HEK293T (cell line): ENCODE data around the gene PTPRE.

Experiments
- BHLHE40 ChIP-seq: fragments of 450-650 bp; IDR thresholded peaks from 2 replicates; pipeline ENCODE4 v1.6.1; 2016; ENCODE audit warnings: mild to moderate bottlenecking, moderate library complexity, borderline replicate concordance
- FOXA1 ChIP-seq: fragments of 450-650 bp; IDR thresholded peaks from 2 replicates; pipeline ENCODE4 v1.6.1; 2016; ENCODE audit warnings: mild to moderate bottlenecking
- FOXM1 ChIP-seq: fragments of 450-650 bp; IDR thresholded peaks from 2 replicates; pipeline ENCODE4 v1.6.1; 2017; ENCODE audit warnings: mild to moderate bottlenecking, borderline replicate concordance
- LEF1 ChIP-seq: fragments of 450-650 bp; IDR thresholded peaks from 2 replicates; pipeline ENCODE4 v1.6.1; 2017; ENCODE audit warnings: mild to moderate bottlenecking, borderline replicate concordance
- NFRKB ChIP-seq: fragments of 450-650 bp; IDR thresholded peaks from 2 replicates; pipeline ENCODE4 v1.6.1; 2016; ENCODE audit warnings: mild to moderate bottlenecking, moderate library complexity
- SP1 ChIP-seq: fragments of 450-650 bp; IDR thresholded peaks from 2 replicates; pipeline ENCODE4 v1.6.1; 2017
- SUZ12 ChIP-seq: fragments of 450-650 bp; IDR thresholded peaks from 2 replicates; pipeline ENCODE4 v1.6.1; 2016; ENCODE audit warnings: mild to moderate bottlenecking
- TARDBP ChIP-seq: fragments of 450-650 bp; IDR thresholded peaks from 2 replicates; pipeline ENCODE4 v1.6.1; 2016
- ZNF384 ChIP-seq: fragments of 450-650 bp; IDR thresholded peaks from 2 replicates; pipeline ENCODE4 v1.6.1; 2016
- TF ChIP-seq, protein P1 (sequence below): fragments of 450-650 bp; IDR thresholded peaks from 2 replicates; pipeline ENCODE4 v1.6.1; 2016

DNA sequence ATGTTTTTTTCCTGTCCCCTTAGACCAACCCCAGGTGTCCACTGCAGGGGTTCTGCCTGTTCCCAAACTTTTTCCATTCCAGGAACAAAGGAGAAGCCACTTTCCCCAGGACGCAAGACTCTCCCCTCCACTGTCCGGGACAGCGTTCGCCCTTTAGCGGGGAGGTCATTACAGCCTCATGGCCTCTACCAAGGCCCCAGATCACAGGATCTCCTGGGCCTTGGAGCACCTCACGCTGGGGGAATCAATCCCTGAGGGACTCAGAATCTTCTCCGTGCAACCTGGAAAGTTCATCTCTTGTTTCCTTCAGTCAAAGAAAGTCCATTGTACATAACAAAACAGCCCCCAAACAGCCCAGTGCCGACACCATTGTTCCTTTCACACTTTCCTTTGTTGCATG lies 178.1 kb downstream of the PTPRE start:
- TF ChIP-seq SP1 (no peak), BHLHE40 (no peak), SUZ12 (no peak), FOXM1 (no peak), TARDBP (no peak), FOXA1 (no peak), LEF1 (no peak), NFRKB (no peak), ZNF384 (no peak)
- TF ChIP-seq, protein P1, sequence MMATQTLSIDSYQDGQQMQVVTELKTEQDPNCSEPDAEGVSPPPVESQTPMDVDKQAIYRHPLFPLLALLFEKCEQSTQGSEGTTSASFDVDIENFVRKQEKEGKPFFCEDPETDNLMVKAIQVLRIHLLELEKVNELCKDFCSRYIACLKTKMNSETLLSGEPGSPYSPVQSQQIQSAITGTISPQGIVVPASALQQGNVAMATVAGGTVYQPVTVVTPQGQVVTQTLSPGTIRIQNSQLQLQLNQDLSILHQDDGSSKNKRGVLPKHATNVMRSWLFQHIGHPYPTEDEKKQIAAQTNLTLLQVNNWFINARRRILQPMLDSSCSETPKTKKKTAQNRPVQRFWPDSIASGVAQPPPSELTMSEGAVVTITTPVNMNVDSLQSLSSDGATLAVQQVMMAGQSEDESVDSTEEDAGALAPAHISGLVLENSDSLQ = no peak
